ENCODE results near the gene SEZ6L. TPM values are rescaled to one million over a fixed set of nuclear protein-coding genes. Genes with fewer than 3 reads are reported as not detected.
A peak's percentile ranks its signal among the peaks of the same experiment; 100 is the strongest.

SEZ6L gene
- polyA plus RNA-seq, 1 donor (not counting 4 experiments of a cell fraction or from before 2014, with no cell fraction given) = not detected

DNA sequence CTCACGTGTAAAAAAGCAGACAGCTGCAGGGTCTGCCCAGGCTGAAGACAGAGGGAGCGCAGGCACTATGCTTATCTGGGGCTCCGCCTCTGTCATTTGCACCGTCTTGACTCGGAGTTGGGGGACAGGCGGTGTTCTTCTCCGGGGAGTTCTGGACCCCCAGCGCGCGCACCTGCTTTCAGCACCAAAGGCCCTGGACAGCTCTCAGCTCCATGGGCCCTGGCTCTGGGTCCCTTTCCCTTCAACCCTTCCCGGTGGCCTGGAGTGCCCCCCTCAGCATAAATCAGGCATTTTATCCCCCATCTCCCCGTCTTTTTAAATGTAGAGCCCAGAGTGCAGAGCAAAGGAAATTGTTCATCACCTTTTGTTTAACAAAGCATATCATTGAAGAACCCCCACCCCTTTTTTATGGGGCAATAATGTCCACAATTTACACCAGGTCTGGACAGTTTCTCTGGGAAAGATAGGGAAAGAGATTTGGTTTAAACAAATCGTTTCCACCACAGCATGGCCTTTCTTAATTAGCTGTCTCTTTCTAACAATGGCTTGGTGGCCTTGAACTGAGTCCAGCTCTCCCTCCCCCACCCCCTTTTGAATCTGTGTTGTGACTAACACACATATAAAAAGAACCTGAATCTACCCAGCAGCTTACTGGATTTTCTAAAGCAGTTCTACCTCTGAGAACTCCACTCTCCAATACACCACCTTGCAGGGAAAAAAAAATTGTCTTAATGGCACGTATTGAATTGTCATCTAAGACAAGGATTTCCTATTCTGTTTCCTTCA is 1.7 kb downstream of the SEZ6L start:
- Histone ChIP-seq H3K4me2 (ENCODE audit: control insufficient read depth, extremely low read depth, insufficient read depth, low read depth, low read length) (no peak overlapping the region), H3K27ac (ENCODE audit: control insufficient read depth, insufficient read depth, low read length) (no peak overlapping the region), H2AFZ (ENCODE audit: control insufficient read depth, low read length) (no peak overlapping the region), H4K20me1 (ENCODE audit: control insufficient read depth, extremely low read depth, insufficient read depth, low read length) (no peaks in the 10 kb centered on the region), H3K9ac (ENCODE audit: control insufficient read depth, extremely low read depth, insufficient read depth, low read length) (no peak overlapping the region), H3K79me2 (ENCODE audit: control insufficient read depth, insufficient read depth, low read length) (no peaks in the 10 kb centered on the region), H3K9me1 (ENCODE audit: control insufficient read depth, extremely low read depth, insufficient read depth, low read length) (no peaks in the 10 kb centered on the region), H3K27me3 (ENCODE audit: control insufficient read depth, extremely low read depth, insufficient read depth, low read length) (peaks cover 35% of the 10 kb centered on the region), H3K9me3 (ENCODE audit: control insufficient read depth, low read depth, low read length) (no peaks in the 10 kb centered on the region), H3K36me3 (ENCODE audit: control insufficient read depth in 2 of 2, extremely low read depth in 1 of 2, insufficient read depth in 2 of 2, low read length in 2 of 2) (no peaks in the 10 kb centered on the region), H3K4me1 (ENCODE audit: control insufficient read depth, extremely low read depth, insufficient read depth, low read length) (no peaks in the 10 kb centered on the region), H3K4me3 (ENCODE audit: control insufficient read depth in 2 of 3, extremely low read depth in 1 of 3, insufficient read depth in 2 of 3, low read depth in 1 of 3, low read length in 3 of 3) (no peak overlapping the region)
- FAIRE-seq = no peak
- dilution Hi-C loops (cut with MboI; ENCODE audit: extremely low pct_ligation_motif_present, low sequenced_read_pairs) = no loop called here
- TF ChIP-seq, protein P1, sequence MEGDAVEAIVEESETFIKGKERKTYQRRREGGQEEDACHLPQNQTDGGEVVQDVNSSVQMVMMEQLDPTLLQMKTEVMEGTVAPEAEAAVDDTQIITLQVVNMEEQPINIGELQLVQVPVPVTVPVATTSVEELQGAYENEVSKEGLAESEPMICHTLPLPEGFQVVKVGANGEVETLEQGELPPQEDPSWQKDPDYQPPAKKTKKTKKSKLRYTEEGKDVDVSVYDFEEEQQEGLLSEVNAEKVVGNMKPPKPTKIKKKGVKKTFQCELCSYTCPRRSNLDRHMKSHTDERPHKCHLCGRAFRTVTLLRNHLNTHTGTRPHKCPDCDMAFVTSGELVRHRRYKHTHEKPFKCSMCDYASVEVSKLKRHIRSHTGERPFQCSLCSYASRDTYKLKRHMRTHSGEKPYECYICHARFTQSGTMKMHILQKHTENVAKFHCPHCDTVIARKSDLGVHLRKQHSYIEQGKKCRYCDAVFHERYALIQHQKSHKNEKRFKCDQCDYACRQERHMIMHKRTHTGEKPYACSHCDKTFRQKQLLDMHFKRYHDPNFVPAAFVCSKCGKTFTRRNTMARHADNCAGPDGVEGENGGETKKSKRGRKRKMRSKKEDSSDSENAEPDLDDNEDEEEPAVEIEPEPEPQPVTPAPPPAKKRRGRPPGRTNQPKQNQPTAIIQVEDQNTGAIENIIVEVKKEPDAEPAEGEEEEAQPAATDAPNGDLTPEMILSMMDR (optimal IDR thresholded peaks at IDR 0.05 in 1 of 3, IDR thresholded peaks at IDR 0.05 in 1 of 3, conservative IDR thresholded peaks at IDR 0.05 in 1 of 3; ENCODE audit: extremely low read depth in 1 of 3, insufficient read depth in 2 of 3, low read length in 3 of 3) = no peak
- no peak for TF ChIP-seq EZH2 (IDR thresholded peaks at IDR 0.05; ENCODE audit: low read length)
- DNase-seq (ENCODE audit: low read depth, low spot score) = no peak

GRCh38 chr22:26172389-26172990 is 3.2 kb downstream of the SEZ6L start:
- no peak overlapping the region for H3K9ac ChIP-seq (ENCODE audit: control insufficient read depth, extremely low read depth, insufficient read depth, low read length)
- DNase-seq (ENCODE audit: low read depth, low spot score) (no peak), FAIRE-seq (no peak)
- H3K27me3 ChIP-seq (ENCODE audit: control insufficient read depth, extremely low read depth, insufficient read depth, low read length) = peaks cover 35% of the 10 kb centered on the region
- H3K79me2 ChIP-seq (ENCODE audit: control insufficient read depth, insufficient read depth, low read length) = no peaks in the 10 kb centered on the region
- H2AFZ ChIP-seq (ENCODE audit: control insufficient read depth, low read length) = no peak overlapping the region
- no peaks in the 10 kb centered on the region for H4K20me1 ChIP-seq (ENCODE audit: control insufficient read depth, extremely low read depth, insufficient read depth, low read length)
- no peaks in the 10 kb centered on the region for H3K36me3 ChIP-seq (ENCODE audit: control insufficient read depth in 2 of 2, extremely low read depth in 1 of 2, insufficient read depth in 2 of 2, low read length in 2 of 2)
- no peaks in the 10 kb centered on the region for H3K9me3 ChIP-seq (ENCODE audit: control insufficient read depth, low read depth, low read length)
- dilution Hi-C loops (cut with MboI; ENCODE audit: extremely low pct_ligation_motif_present, low sequenced_read_pairs) = no loop called here
- no peaks in the 10 kb centered on the region for H3K9me1 ChIP-seq (ENCODE audit: control insufficient read depth, extremely low read depth, insufficient read depth, low read length)
- TF ChIP-seq EZH2 (IDR thresholded peaks at IDR 0.05; ENCODE audit: low read length) = no peak
- TF ChIP-seq, protein P1 (optimal IDR thresholded peaks at IDR 0.05 in 1 of 3, IDR thresholded peaks at IDR 0.05 in 1 of 3, conservative IDR thresholded peaks at IDR 0.05 in 1 of 3; ENCODE audit: extremely low read depth in 1 of 3, insufficient read depth in 2 of 3, low read length in 3 of 3) = peak; percentile 64 to 71 (median 70)
- no peak overlapping the region for H3K4me3 ChIP-seq (ENCODE audit: control insufficient read depth in 2 of 3, extremely low read depth in 1 of 3, insufficient read depth in 2 of 3, low read depth in 1 of 3, low read length in 3 of 3)
- H3K4me1 ChIP-seq (ENCODE audit: control insufficient read depth, extremely low read depth, insufficient read depth, low read length) = no peaks in the 10 kb centered on the region
- H3K4me2 ChIP-seq (ENCODE audit: control insufficient read depth, extremely low read depth, insufficient read depth, low read depth, low read length) = no peak overlapping the region
- no peak overlapping the region for H3K27ac ChIP-seq (ENCODE audit: control insufficient read depth, insufficient read depth, low read length)
